Peyer's patch (tissue), 4 donors: ENCODE results near the gene HBM.

Experiments
- POLR2A ChIP-seq, 2 donors: fragments of 450-650 bp; IDR thresholded peaks; one replicate each; pipeline ENCODE4 v1.5.1; 2017; ENCODE audit warnings: antibody characterized with exemption in 2 of 2, mild to moderate bottlenecking in 2 of 2, moderate library complexity in 2 of 2
- TF ChIP-seq, protein P1 (sequence below), 6 experiments: fragments of 450-650 bp in 4 of 6; fragments of 200-600 bp in 2 of 6; sonication (generic) in 1 of 6; IDR thresholded peaks; one replicate each; pipeline ENCODE4 v1.5.1; 2017 to 2019; ENCODE audit warnings: antibody characterized with exemption in 6 of 6, mild to moderate bottlenecking in 3 of 6, moderate library complexity in 1 of 6

DNA sequence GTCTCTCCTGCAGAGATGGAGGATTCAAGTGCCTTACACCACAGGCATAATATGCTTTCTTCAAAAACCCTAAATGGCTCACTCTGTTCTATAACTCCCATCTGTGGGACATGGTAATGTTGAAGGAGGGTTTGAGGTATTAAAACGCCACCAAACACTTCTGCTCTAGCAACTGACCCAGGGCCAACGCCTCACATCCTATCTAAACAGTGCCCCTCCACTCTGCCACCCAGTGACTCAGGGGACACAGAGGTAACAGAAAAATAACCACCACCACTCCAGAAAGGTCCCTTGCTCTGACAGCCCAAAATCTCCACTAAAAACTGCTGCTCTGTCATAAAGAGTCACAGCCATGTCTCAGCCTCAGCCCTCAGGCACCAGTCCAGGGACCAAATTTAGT, 45.0 kb upstream of the HBM start:
- TF ChIP-seq, protein P1, sequence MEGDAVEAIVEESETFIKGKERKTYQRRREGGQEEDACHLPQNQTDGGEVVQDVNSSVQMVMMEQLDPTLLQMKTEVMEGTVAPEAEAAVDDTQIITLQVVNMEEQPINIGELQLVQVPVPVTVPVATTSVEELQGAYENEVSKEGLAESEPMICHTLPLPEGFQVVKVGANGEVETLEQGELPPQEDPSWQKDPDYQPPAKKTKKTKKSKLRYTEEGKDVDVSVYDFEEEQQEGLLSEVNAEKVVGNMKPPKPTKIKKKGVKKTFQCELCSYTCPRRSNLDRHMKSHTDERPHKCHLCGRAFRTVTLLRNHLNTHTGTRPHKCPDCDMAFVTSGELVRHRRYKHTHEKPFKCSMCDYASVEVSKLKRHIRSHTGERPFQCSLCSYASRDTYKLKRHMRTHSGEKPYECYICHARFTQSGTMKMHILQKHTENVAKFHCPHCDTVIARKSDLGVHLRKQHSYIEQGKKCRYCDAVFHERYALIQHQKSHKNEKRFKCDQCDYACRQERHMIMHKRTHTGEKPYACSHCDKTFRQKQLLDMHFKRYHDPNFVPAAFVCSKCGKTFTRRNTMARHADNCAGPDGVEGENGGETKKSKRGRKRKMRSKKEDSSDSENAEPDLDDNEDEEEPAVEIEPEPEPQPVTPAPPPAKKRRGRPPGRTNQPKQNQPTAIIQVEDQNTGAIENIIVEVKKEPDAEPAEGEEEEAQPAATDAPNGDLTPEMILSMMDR (IDR thresholded peaks at IDR 0.05) = no peak
- TF ChIP-seq POLR2A (IDR thresholded peaks at IDR 0.05) = no peak
